ENCODE results near the gene NTRK2.

Gene NTRK2

DNA sequence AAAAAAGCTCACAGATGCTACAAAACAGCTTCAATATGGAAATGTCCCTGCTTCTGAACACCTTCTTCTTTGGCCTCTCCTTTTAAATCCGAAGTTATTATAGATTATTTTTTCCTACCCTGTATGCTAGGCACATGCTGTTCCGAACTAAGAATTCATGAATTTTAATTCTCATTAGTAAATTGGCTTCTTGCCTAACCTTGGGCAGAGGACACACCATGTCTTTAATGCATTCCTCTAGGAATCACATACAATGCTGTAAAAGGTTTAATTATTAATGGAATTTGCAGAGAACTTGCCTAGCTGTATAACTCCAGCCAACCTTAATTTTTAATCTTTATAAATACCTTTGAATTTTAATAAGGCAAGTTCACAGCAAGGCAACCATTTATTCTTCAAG, 234.4 kb downstream of the NTRK2 start:
- no peak overlapping the region for H3K27ac Mint-ChIP-seq
- no peaks in the 10 kb centered on the region for H3K4me1 Mint-ChIP-seq
- H3K4me3 Mint-ChIP-seq, result no peak overlapping the region
- no peaks in the 10 kb centered on the region for H3K36me3 Mint-ChIP-seq
- peaks cover 7% of the 10 kb centered on the region for H3K9me3 Mint-ChIP-seq
- no peak for ATAC-seq
- H3K27me3 Mint-ChIP-seq, result peaks cover 10% of the 10 kb centered on the region

DNA sequence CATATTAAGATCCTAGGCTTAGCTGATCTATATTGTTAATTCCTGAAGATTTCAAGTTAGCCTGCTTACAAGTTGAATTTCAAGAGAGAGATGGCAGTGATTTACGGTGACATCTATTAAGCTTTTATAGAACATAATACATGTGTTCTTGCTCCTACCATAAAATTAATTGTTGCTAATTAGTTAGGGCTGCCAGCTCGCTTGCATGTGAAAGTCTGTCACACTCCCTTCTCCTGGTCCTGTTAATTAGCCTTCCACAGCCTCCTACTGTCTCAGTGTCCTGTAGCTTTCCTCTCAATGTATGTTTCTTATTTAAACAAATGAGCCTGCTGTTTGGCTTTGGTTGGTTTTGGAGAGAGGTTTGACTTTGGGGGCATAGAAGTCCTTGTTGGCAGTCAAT, 247.2 kb downstream of the NTRK2 start:
- H3K4me3 Mint-ChIP-seq, result no peak overlapping the region
- no peaks in the 10 kb centered on the region for H3K9me3 Mint-ChIP-seq
- H3K27me3 Mint-ChIP-seq, result no peaks in the 10 kb centered on the region
- no peaks in the 10 kb centered on the region for H3K4me1 Mint-ChIP-seq
- no peak overlapping the region for H3K27ac Mint-ChIP-seq
- no peak for ATAC-seq
- no peaks in the 10 kb centered on the region for H3K36me3 Mint-ChIP-seq

DNA sequence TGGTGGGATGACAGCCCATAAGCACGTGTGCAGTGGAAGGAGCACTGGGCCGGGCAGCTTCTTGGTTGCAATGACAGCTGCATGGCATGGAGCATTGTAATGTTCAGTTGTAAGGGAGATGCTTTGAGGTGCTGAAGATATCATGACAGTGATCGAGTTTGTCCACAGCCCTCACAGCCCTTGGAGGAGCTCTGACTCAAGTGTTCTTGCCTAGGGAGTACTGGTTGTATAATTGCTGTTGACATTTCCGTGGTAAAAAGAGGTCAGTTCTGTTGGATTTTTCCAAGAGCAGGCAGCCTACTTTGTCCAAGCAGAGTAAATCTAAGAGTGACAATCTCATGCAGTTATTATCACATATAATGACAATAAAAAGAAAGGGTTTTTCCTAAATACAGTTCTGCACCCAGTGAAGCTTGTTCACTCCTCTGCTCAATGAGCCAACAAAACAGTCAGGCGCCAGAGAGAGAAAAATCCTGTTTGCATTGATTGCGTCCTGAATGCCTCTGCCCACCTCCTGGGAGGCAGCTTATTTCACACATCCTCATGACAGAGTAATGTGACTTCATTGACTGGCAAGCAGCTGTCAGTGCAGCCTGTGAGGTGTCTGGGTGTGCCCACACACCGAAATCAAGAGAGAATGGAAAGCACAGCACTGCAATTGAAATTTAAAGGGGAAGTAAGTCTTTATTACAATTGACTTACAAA, 248.0 kb downstream of the NTRK2 start:
- no peak overlapping the region for H3K4me3 Mint-ChIP-seq
- no peaks in the 10 kb centered on the region for H3K36me3 Mint-ChIP-seq
- no peak overlapping the region for H3K27ac Mint-ChIP-seq
- H3K9me3 Mint-ChIP-seq, result no peaks in the 10 kb centered on the region
- H3K27me3 Mint-ChIP-seq, result no peaks in the 10 kb centered on the region
- no peak for ATAC-seq
- no peaks in the 10 kb centered on the region for H3K4me1 Mint-ChIP-seq

DNA sequence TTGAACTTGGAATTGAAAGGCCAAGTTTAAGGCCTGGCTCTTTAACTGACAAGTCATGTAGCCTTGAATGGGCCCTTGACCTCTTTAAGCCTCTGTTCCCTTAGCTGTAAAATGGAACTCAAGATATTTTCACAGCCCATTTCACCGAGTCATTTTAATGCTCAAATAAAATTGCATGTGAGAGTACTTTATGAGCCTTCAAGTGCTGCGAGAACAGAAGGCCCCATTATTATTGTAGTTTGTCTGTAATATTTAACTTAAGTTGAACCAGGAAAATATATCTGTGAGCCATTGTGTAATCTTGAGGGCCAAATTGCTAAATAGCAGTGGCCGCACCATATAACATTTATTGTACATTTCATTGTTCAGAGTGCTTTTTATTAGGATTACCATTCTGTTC, 249.9 kb downstream of the NTRK2 start:
- H3K4me1 Mint-ChIP-seq, result no peaks in the 10 kb centered on the region
- H3K4me3 Mint-ChIP-seq, result no peak overlapping the region
- H3K27ac Mint-ChIP-seq, result no peak overlapping the region
- H3K36me3 Mint-ChIP-seq, result no peaks in the 10 kb centered on the region
- H3K27me3 Mint-ChIP-seq, result no peaks in the 10 kb centered on the region
- no peaks in the 10 kb centered on the region for H3K9me3 Mint-ChIP-seq
- no peak for ATAC-seq

DNA sequence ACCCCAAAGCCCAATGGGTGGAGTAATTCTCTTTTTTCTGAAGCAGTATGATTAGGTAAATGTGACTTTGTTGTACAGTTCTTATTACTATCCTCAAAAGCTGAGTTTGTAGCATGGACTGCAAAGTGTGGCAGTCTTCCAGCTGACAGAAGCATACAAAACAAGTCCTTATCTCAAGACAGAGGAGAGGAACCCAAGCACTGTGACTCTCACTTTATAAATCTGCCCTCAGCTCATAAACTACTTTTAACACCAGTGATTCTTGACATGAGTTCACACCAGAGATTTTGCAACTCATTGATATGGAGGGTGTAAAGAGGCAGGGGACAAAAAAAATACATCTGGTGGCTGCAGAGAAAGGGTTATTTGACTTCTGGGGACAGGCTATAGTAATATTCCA, 251.6 kb downstream of the NTRK2 start:
- Mint-ChIP-seq H3K4me3 (no peak overlapping the region), H3K4me1 (no peaks in the 10 kb centered on the region), H3K27me3 (peaks cover 13% of the 10 kb centered on the region), H3K9me3 (peaks cover 3% of the 10 kb centered on the region), H3K36me3 (no peaks in the 10 kb centered on the region), H3K27ac (no peak overlapping the region)
- no peak for ATAC-seq

DNA sequence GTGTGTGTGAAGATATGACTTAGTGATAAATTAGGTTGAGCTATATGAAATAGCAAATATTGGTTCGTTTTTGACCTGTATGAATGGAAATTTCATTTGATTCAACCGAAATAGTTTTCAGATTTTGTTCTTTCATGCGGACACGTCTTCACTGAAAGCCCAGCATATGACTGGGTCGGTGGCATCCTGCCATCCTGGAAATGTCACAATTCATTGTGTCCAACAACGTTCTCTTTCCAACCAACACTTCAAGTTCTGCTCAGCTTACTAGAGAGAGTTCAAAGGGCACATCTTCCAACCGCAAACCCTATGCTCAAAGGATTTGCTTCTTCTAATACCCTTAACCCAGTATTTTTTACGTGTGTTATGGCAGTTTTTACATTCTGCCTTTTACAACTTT, 252.5 kb downstream of the NTRK2 start:
- no peak overlapping the region for H3K4me3 Mint-ChIP-seq
- H3K9me3 Mint-ChIP-seq, result peaks cover 7% of the 10 kb centered on the region
- H3K27ac Mint-ChIP-seq, result no peak overlapping the region
- no peaks in the 10 kb centered on the region for H3K36me3 Mint-ChIP-seq
- peaks cover 20% of the 10 kb centered on the region for H3K27me3 Mint-ChIP-seq
- no peaks in the 10 kb centered on the region for H3K4me1 Mint-ChIP-seq
- no peak for ATAC-seq

DNA sequence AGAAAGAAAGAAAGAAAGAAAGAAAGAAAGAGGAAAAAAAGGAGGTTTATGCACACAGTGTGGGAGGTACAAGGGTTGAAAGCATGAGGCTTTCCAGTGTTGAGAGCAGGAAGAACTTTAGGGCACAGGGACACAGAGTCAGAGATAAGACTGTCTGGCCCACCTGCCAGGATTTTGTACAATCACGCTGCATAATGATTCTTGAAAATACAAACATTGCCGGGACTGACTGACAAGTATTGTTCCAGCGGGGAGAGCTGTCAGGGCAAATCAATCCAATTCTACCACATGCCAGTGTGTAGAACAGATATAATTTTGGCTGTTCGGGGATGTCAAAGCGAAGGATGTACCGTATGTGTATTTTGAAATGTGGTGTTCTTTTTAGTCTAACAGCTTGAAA, 254.7 kb downstream of the NTRK2 start:
- Mint-ChIP-seq H3K27ac (no peak overlapping the region), H3K27me3 (peaks cover 20% of the 10 kb centered on the region), H3K9me3 (peaks cover 7% of the 10 kb centered on the region), H3K4me3 (no peak overlapping the region), H3K4me1 (no peaks in the 10 kb centered on the region), H3K36me3 (no peaks in the 10 kb centered on the region)
- ATAC-seq, result no peak

DNA sequence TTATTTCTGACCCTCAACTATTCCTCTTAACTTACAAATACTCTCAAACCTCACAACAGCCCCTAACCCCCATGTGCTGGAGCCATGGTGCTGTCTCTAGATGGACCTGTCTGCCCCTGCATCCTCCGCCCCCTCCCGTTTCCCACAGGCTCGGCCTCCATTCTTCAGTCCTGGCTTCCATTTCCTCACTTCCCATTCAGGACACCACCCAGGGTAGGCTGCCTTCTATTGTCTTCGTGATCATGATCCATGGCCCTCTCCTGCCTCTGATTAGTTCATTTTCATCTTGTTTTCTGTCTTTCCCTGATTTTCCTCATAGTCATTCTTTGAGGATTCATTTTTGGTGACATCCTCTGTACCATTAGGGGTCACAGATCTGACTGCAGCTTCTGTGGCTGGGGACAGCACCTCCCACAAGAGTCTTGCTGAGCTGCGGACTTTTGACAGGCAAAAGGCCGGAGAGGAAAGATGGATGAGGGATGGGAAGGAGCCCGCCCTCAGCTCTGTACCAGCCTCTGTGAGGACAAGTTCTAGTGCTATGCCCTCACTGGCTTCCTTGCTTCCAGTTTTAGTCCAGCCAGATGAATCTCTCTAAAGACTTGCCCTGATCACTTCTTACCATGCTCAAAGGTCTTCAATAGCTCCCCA, 255.8 kb downstream of the NTRK2 start:
- H3K27ac Mint-ChIP-seq, result no peak overlapping the region
- ATAC-seq, result no peak
- H3K9me3 Mint-ChIP-seq, result peaks cover 7% of the 10 kb centered on the region
- no peak overlapping the region for H3K4me3 Mint-ChIP-seq
- H3K36me3 Mint-ChIP-seq, result no peaks in the 10 kb centered on the region
- H3K4me1 Mint-ChIP-seq, result no peaks in the 10 kb centered on the region
- H3K27me3 Mint-ChIP-seq, result peaks cover 20% of the 10 kb centered on the region

DNA sequence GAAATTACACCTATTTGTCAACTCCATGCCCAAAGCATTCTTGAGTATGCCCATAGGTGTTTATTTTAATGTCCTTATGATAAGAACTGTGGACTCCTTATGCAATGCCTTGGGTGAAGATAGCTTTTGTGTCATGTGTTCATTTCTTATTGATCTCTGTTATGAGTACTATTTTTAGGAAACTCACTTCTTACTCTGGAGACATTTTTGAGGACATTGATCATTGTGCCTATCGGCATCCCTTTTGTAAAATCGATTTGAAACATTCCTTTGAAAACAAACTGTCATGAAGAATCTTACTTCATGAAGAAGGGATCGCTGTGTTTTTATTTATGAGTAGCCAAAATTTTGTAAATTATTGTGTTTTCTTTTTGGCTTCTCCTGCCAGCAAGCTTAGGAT, 257.3 kb downstream of the NTRK2 start:
- Mint-ChIP-seq H3K36me3 (no peaks in the 10 kb centered on the region), H3K9me3 (peaks cover 7% of the 10 kb centered on the region), H3K4me1 (no peaks in the 10 kb centered on the region), H3K27ac (no peak overlapping the region), H3K27me3 (peaks cover 20% of the 10 kb centered on the region), H3K4me3 (no peak overlapping the region)
- no peak for ATAC-seq

DNA sequence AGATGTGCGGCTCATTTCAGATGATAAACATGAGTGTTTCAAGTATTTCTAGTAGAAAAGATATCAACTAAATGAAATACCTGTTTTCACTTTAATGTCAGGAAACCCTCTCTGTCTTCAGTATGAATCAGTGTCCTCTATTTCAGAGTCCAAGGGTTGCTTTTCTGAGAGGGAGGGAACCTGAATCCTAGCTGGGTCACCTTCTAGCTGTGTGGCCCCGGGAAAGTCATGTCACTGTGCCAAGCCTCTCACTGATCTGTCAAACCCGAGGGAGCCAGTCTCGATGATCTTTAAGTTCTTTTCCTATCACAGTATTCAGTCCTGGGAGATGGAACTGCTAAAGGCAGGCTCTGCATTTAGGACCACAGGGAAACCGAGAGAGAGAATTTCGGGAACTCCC, 258.9 kb downstream of the NTRK2 start:
- ATAC-seq, result no peak
- Mint-ChIP-seq H3K4me1 (no peaks in the 10 kb centered on the region), H3K9me3 (peaks cover 7% of the 10 kb centered on the region), H3K36me3 (no peaks in the 10 kb centered on the region), H3K4me3 (no peak overlapping the region), H3K27me3 (peaks cover 20% of the 10 kb centered on the region), H3K27ac (no peak overlapping the region)

DNA sequence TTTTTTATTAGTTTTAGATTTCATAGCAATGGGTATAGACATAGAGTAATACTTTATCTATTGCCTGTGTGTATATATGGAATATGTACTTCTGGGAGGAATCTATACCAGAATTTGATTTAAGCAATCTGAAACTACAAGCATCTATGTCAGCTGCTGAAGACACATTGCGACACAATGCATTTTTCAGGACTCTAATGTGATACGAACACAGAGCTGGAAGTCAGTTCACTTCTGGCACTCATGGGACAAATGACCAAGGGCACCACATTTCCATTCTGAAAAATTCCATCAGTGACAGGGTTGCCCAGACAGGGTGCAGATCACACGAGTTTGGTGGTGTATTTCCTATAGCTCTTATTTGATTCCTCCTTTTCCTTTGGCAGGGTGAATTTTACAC, 259.5 kb downstream of the NTRK2 start:
- no peak overlapping the region for H3K27ac Mint-ChIP-seq
- no peaks in the 10 kb centered on the region for H3K4me1 Mint-ChIP-seq
- no peak for ATAC-seq
- H3K36me3 Mint-ChIP-seq, result no peaks in the 10 kb centered on the region
- peaks cover 20% of the 10 kb centered on the region for H3K27me3 Mint-ChIP-seq
- H3K4me3 Mint-ChIP-seq, result no peak overlapping the region
- peaks cover 7% of the 10 kb centered on the region for H3K9me3 Mint-ChIP-seq

DNA sequence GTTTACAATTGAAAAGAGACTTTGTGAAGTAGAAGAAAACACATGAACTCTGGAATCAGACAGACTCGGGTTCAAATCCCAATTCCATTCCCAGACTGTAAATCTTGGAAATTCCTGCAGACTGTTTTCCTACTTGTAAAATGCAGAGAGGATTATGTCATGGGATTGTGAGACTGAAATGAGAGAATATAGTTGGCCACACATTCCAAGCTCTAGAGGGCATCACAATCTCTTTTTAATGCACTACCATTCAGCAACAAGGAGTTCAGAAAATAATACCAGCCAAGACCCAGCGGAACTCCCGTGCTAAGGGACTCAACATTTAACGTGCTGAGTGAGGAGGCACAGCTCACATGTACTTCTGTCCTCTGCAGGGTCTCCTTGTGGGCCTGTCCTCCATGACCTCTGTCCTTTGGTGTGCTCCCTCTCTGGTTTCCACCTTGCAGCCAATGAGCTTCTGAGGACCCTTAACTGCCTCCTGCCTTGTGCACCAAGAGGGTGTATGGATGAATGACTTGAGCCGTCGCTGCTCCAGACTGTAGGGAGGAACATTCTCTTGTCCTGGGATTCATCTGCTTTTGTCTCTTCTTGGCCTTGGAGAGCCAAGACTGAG, 263.5 kb downstream of the NTRK2 start:
- Mint-ChIP-seq H3K9me3 (no peaks in the 10 kb centered on the region), H3K27ac (no peak overlapping the region), H3K27me3 (no peaks in the 10 kb centered on the region), H3K4me1 (peaks cover 5% of the 10 kb centered on the region), H3K4me3 (no peak overlapping the region), H3K36me3 (no peaks in the 10 kb centered on the region)
- no peak for ATAC-seq

DNA sequence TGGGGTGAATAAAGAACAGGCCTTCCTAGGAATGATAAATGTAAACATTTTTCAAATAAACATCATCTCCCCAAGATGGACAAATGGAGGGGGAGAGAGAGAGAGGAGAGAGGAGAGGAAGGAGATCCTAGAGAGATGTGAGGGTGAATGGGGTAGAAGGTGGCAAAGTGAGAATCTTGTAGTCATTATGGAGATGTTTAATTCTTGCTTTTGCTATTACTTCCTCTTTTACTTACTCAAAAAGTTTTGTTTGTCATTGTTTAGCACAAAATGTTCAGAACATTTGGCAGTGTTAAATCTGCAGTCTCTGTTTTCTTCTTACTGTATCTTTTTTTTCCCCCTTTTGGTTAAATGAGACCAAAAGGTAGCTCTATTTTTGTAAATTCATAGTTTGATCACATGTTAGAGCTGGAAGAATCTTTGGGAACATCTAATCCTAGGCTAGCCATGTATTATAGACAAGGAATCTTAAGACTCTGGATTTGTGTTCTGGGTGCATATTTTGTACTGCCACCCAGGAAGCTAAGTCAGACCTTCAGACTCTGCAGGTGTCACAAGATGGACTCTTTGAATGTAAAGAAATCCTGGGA, 266.1 kb downstream of the NTRK2 start:
- Mint-ChIP-seq H3K27ac (no peak overlapping the region), H3K4me1 (peaks cover 5% of the 10 kb centered on the region), H3K9me3 (no peaks in the 10 kb centered on the region), H3K27me3 (no peaks in the 10 kb centered on the region), H3K4me3 (no peak overlapping the region), H3K36me3 (no peaks in the 10 kb centered on the region)
- ATAC-seq, result peak; percentile 45

DNA sequence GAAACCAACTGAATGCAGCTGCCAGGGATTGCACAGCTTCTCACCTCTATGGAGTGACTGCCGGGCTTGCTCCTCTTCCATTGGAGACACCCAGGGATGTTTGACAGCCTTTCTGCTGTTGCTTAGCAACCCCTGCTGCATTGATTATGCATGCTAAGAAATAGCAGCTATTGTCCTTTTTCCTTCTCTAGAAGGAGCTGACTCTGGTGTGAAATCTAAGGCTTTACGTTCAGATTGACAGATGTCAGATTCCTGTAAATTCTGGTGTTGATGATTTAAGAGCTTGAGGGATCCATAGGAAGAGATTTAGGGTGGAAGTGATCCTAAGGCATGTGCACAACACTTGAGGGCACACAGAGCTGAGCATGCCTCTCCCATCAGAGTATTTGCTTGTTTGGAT, 267.7 kb downstream of the NTRK2 start:
- no peak for ATAC-seq
- Mint-ChIP-seq H3K4me3 (no peak overlapping the region), H3K4me1 (peaks cover 5% of the 10 kb centered on the region), H3K27ac (no peak overlapping the region), H3K36me3 (no peaks in the 10 kb centered on the region), H3K9me3 (no peaks in the 10 kb centered on the region), H3K27me3 (no peaks in the 10 kb centered on the region)

DNA sequence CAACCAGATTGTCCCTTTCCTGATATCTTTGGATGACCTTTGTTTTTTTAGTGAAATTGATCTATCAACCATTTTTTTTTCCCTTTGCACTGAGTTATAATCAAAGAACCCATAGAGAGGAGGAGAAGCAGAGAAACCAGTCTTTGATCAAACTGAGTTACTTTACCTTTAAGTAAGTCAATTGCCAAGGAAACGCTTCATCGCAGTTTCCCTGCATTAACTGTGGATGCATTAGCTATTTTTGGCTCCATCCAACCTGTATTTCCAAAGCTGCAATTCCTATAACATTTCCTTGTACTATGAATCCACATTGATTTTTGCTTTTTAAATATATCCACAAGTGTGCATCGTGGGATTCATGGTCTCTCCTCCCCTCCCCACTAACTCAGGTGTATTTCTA, 268.1 kb downstream of the NTRK2 start:
- Mint-ChIP-seq H3K9me3 (no peaks in the 10 kb centered on the region), H3K36me3 (no peaks in the 10 kb centered on the region), H3K27me3 (no peaks in the 10 kb centered on the region), H3K4me1 (peaks cover 5% of the 10 kb centered on the region), H3K4me3 (no peak overlapping the region), H3K27ac (no peak overlapping the region)
- no peak for ATAC-seq

DNA sequence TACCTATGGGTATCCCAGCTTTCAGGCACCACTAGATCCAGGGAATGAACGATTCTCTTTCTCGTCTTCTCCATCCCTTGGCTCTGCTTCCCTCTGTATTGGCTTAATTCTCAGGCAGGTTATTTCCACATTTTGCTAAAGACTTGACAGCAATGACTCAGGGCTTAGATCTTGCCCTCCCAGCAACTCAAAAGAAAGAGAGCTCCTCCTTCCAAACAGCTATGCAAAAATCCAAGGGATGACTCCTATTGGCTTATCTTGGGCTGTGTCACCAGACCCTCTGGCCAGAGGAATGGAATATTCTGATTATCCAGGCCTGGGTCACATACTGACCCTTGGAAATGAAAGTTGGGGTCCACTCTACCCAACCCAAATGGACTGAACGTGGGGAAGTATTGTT, 270.2 kb downstream of the NTRK2 start:
- no peak overlapping the region for H3K27ac Mint-ChIP-seq
- H3K9me3 Mint-ChIP-seq, result peaks cover 3% of the 10 kb centered on the region
- H3K4me1 Mint-ChIP-seq, result peaks cover 5% of the 10 kb centered on the region
- no peaks in the 10 kb centered on the region for H3K27me3 Mint-ChIP-seq
- no peak overlapping the region for H3K4me3 Mint-ChIP-seq
- no peak for ATAC-seq
- H3K36me3 Mint-ChIP-seq, result no peaks in the 10 kb centered on the region

Measured in stimulated activated memory B cell treated with anti-CD40 and anti-IgM and Interleukin-4, amounts not matched to agents 10 μg/mL and 1 μg/mL and 100 μg/mL, for 72 hours (primary cell).